HEK293 (cell line): Measurements from ENCODE around the gene ABLIM2.

Experiments used
- CTCF ChIA-PET: fragments of 350-600 bp; formaldehyde crosslinking; extraction: SDS; loops from one replicate; lab custom pipeline; 2021; ENCODE audit warnings: antibody characterized with exemption; lab: Yijun Ruan, JAX
- POLR2A ChIA-PET: fragments of 300-600 bp; formaldehyde crosslinking; extraction: SDS; loops from one replicate; lab custom pipeline; 2020; ENCODE audit warnings: antibody characterized with exemption, inconsistent platforms; lab: Yijun Ruan, JAX
- H3K27ac ChIP-seq: fragments of 200-500 bp; sonication (Bioruptor generic); 2 replicates; pipeline ENCODE4 v1.5.1; 2014; ENCODE audit warnings: low read depth, low read length, control low read depth, inconsistent platforms; ENCODE audit errors: extremely low read depth
- H3K36me3 ChIP-seq, 2 experiments: fragments of 200-500 bp in 1 of 2; sonication (Bioruptor generic) in 1 of 2; 1 replicate in 1 of 2; 2 replicates in 1 of 2; pipeline ENCODE4 v1.5.1; 2014 to 2017; ENCODE audit warnings: inconsistent platforms in 2 of 2, low read length in 2 of 2; ENCODE audit not compliant: control insufficient read depth in 2 of 2, insufficient read depth in 1 of 2
- H3K4me1 ChIP-seq: fragments of 200-500 bp; sonication (Bioruptor generic); 2 replicates; pipeline ENCODE4 v1.5.1; 2014; ENCODE audit warnings: mild to moderate bottlenecking, low read length, inconsistent platforms; ENCODE audit not compliant: control insufficient read depth, insufficient read depth
- H3K4me3 ChIP-seq: 2 replicates; pipeline ENCODE4 v1.5.1; 2011; ENCODE audit warnings: low read depth, mild to moderate bottlenecking, control low read depth, low read length, moderate library complexity
- H3K9me3 ChIP-seq: fragments of 200-500 bp; sonication (Bioruptor generic); 2 replicates; pipeline ENCODE4 v1.5.1; 2014; ENCODE audit warnings: low read depth, low read length, inconsistent platforms; ENCODE audit not compliant: control insufficient read depth, insufficient read depth
- GLI4 ChIP-seq: fragments of 450-650 bp; formaldehyde crosslinking; IDR thresholded peaks from 2 replicates; pipeline ENCODE4 v1.5.1; 2016; ENCODE audit warnings: missing biosample characterization, missing genetic modification characterization
- HOXD13 ChIP-seq: sonication (generic); formaldehyde crosslinking; IDR thresholded peaks from 2 replicates; pipeline ENCODE4 v1.8.0; 2022; ENCODE audit warnings: missing genetic modification reagents, borderline replicate concordance
- KLF8 ChIP-seq: fragments of 450-650 bp; formaldehyde crosslinking; IDR thresholded peaks from 2 replicates; pipeline ENCODE4 v1.5.1; 2016; ENCODE audit warnings: missing biosample characterization, missing genetic modification characterization
- KLF9 ChIP-seq: fragments of 450-650 bp; formaldehyde crosslinking; IDR thresholded peaks from 2 replicates; pipeline ENCODE4 v1.5.1; 2016; ENCODE audit warnings: missing biosample characterization, missing genetic modification characterization, low read depth
- MYNN ChIP-seq: fragments of 450-650 bp; formaldehyde crosslinking; IDR thresholded peaks from 2 replicates; pipeline ENCODE4 v1.5.1; 2016; ENCODE audit warnings: missing biosample characterization, missing genetic modification characterization, borderline replicate concordance
- MZF1 ChIP-seq: fragments of 450-650 bp; formaldehyde crosslinking; IDR thresholded peaks from 2 replicates; pipeline ENCODE4 v1.5.1; 2017; ENCODE audit warnings: missing biosample characterization, missing genetic modification characterization, borderline replicate concordance
- OSR2 ChIP-seq: fragments of 450-650 bp; formaldehyde crosslinking; IDR thresholded peaks from 2 replicates; pipeline ENCODE4 v1.5.1; 2016; ENCODE audit warnings: missing biosample characterization, missing genetic modification characterization
- YY1 ChIP-seq: fragments of 450-650 bp; formaldehyde crosslinking; IDR thresholded peaks from 2 replicates; pipeline ENCODE4 v1.5.1; 2018; ENCODE audit warnings: missing biosample characterization, missing genetic modification characterization
- YY2 ChIP-seq: fragments of 450-650 bp; formaldehyde crosslinking; IDR thresholded peaks from 2 replicates; pipeline ENCODE4 v1.5.1; 2016; ENCODE audit warnings: missing biosample characterization, missing genetic modification characterization
- ZBTB44 ChIP-seq: fragments of 450-650 bp; IDR thresholded peaks from 2 replicates; pipeline ENCODE4 v1.5.1; 2018; ENCODE audit warnings: missing biosample characterization, mild to moderate bottlenecking, missing genetic modification characterization
- ZBTB7A ChIP-seq: fragments of 450-650 bp; formaldehyde crosslinking; IDR thresholded peaks from 2 replicates; pipeline ENCODE4 v1.5.1; 2016; ENCODE audit warnings: low read depth, missing biosample characterization, missing genetic modification characterization
- ZEB2 ChIP-seq: fragments of 450-650 bp; formaldehyde crosslinking; IDR thresholded peaks from 2 replicates; pipeline ENCODE4 v1.5.1; 2016; ENCODE audit warnings: missing biosample characterization, missing genetic modification characterization
- ZFHX2 ChIP-seq: fragments of 450-650 bp; formaldehyde crosslinking; conservative IDR thresholded peaks from 2 replicates; pipeline ENCODE4 v1.5.1; 2016; ENCODE audit warnings: missing biosample characterization, missing genetic modification characterization
- ZNF112 ChIP-seq: fragments of 450-650 bp; formaldehyde crosslinking; IDR thresholded peaks from 2 replicates; pipeline ENCODE4 v1.5.0; 2017; ENCODE audit warnings: missing biosample characterization, missing genetic modification characterization
- ZNF140 ChIP-seq: fragments of 450-650 bp; formaldehyde crosslinking; IDR thresholded peaks from 2 replicates; pipeline ENCODE4 v1.5.1; 2016; ENCODE audit warnings: missing biosample characterization, missing genetic modification characterization
- ZNF16 ChIP-seq: fragments of 450-650 bp; formaldehyde crosslinking; IDR thresholded peaks from 2 replicates; pipeline ENCODE4 v1.5.1; 2016; ENCODE audit warnings: low read depth, missing biosample characterization, missing genetic modification characterization
- ZNF514 ChIP-seq: fragments of 450-650 bp; formaldehyde crosslinking; IDR thresholded peaks from 2 replicates; pipeline ENCODE4 v1.5.1; 2016; ENCODE audit warnings: missing biosample characterization, missing genetic modification characterization
- ZNF596 ChIP-seq: fragments of 450-650 bp; IDR thresholded peaks from 2 replicates; pipeline ENCODE4 v1.5.0; 2018; ENCODE audit warnings: missing biosample characterization, mild to moderate bottlenecking, missing genetic modification characterization, moderate library complexity
- ZNF623 ChIP-seq: fragments of 450-650 bp; formaldehyde crosslinking; IDR thresholded peaks from 2 replicates; pipeline ENCODE4 v1.5.1; 2016; ENCODE audit warnings: missing biosample characterization, missing genetic modification characterization
- ZNF660 ChIP-seq: fragments of 450-650 bp; IDR thresholded peaks from 2 replicates; pipeline ENCODE4 v1.5.1; 2018; ENCODE audit warnings: missing biosample characterization, mild to moderate bottlenecking, missing genetic modification characterization
- ZNF785 ChIP-seq: fragments of 450-650 bp; formaldehyde crosslinking; IDR thresholded peaks from 2 replicates; pipeline ENCODE4 v1.5.1; 2016; ENCODE audit warnings: missing biosample characterization, missing genetic modification characterization
- ZNF837 ChIP-seq: fragments of 450-650 bp; formaldehyde crosslinking; IDR thresholded peaks from 2 replicates; pipeline ENCODE4 v1.5.1; 2016; ENCODE audit warnings: missing biosample characterization, missing genetic modification characterization
- TF ChIP-seq, protein P1 (sequence below): fragments of 450-650 bp; formaldehyde crosslinking; IDR thresholded peaks from 2 replicates; pipeline ENCODE4 v1.5.1; 2017; ENCODE audit warnings: missing biosample characterization, missing genetic modification characterization
- TF ChIP-seq, protein P2 (sequence below): fragments of 450-650 bp; formaldehyde crosslinking; IDR thresholded peaks from 2 replicates; pipeline ENCODE4 v1.5.1; 2016; ENCODE audit warnings: missing biosample characterization, missing genetic modification characterization
- TF ChIP-seq, protein P3 (sequence below): fragments of 450-650 bp; formaldehyde crosslinking; IDR thresholded peaks from 2 replicates; pipeline ENCODE4 v1.5.1; 2017; ENCODE audit warnings: missing biosample characterization, missing genetic modification characterization
- TF ChIP-seq, protein P4 (sequence below): fragments of 450-650 bp; formaldehyde crosslinking; IDR thresholded peaks from 2 replicates; pipeline ENCODE4 v1.5.1; 2016; ENCODE audit warnings: missing biosample characterization, missing genetic modification characterization
- TF ChIP-seq, protein P5 (sequence below): fragments of 450-650 bp; formaldehyde crosslinking; IDR thresholded peaks from 2 replicates; pipeline ENCODE4 v1.5.1; 2017; ENCODE audit warnings: missing biosample characterization, missing genetic modification characterization

The ABLIM2 gene

GRCh38 chr4:8148159-8148558 is 10.5 kb downstream of the ABLIM2 start:
- TF ChIP-seq OSR2 (tag by site-specific recombination) = no peak
- TF ChIP-seq YY2 (tag by site-specific recombination) = no peak
- TF ChIP-seq KLF8 (tag by site-specific recombination) = no peak
- TF ChIP-seq MZF1 (tag by site-specific recombination) = no peak
- TF ChIP-seq, protein P1, sequence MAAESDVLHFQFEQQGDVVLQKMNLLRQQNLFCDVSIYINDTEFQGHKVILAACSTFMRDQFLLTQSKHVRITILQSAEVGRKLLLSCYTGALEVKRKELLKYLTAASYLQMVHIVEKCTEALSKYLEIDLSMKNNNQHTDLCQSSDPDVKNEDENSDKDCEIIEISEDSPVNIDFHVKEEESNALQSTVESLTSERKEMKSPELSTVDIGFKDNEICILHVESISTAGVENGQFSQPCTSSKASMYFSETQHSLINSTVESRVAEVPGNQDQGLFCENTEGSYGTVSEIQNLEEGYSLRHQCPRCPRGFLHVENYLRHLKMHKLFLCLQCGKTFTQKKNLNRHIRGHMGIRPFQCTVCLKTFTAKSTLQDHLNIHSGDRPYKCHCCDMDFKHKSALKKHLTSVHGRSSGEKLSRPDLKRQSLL = no peak
- no peak for TF ChIP-seq ZNF837 (tag by site-specific recombination)
- no peak for TF ChIP-seq ZBTB44 (tag by site-specific recombination)
- no peak for TF ChIP-seq KLF9 (tag by site-specific recombination)
- TF ChIP-seq GLI4 (tag by site-specific recombination) = no peak
- no peak for TF ChIP-seq ZNF16 (tag by site-specific recombination)
- TF ChIP-seq ZEB2 (tag by site-specific recombination) = no peak
- no peak for TF ChIP-seq MYNN (tag by site-specific recombination)
- TF ChIP-seq, protein P2, sequence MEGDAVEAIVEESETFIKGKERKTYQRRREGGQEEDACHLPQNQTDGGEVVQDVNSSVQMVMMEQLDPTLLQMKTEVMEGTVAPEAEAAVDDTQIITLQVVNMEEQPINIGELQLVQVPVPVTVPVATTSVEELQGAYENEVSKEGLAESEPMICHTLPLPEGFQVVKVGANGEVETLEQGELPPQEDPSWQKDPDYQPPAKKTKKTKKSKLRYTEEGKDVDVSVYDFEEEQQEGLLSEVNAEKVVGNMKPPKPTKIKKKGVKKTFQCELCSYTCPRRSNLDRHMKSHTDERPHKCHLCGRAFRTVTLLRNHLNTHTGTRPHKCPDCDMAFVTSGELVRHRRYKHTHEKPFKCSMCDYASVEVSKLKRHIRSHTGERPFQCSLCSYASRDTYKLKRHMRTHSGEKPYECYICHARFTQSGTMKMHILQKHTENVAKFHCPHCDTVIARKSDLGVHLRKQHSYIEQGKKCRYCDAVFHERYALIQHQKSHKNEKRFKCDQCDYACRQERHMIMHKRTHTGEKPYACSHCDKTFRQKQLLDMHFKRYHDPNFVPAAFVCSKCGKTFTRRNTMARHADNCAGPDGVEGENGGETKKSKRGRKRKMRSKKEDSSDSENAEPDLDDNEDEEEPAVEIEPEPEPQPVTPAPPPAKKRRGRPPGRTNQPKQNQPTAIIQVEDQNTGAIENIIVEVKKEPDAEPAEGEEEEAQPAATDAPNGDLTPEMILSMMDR (tag by site-specific recombination) = no peak
- no peak for TF ChIP-seq ZNF660 (tag by site-specific recombination)
- no peak for TF ChIP-seq ZNF514 (tag by site-specific recombination)
- TF ChIP-seq, protein P3, sequence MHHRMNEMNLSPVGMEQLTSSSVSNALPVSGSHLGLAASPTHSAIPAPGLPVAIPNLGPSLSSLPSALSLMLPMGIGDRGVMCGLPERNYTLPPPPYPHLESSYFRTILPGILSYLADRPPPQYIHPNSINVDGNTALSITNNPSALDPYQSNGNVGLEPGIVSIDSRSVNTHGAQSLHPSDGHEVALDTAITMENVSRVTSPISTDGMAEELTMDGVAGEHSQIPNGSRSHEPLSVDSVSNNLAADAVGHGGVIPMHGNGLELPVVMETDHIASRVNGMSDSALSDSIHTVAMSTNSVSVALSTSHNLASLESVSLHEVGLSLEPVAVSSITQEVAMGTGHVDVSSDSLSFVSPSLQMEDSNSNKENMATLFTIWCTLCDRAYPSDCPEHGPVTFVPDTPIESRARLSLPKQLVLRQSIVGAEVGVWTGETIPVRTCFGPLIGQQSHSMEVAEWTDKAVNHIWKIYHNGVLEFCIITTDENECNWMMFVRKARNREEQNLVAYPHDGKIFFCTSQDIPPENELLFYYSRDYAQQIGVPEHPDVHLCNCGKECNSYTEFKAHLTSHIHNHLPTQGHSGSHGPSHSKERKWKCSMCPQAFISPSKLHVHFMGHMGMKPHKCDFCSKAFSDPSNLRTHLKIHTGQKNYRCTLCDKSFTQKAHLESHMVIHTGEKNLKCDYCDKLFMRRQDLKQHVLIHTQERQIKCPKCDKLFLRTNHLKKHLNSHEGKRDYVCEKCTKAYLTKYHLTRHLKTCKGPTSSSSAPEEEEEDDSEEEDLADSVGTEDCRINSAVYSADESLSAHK (tag by site-specific recombination) = no peak
- TF ChIP-seq YY1 (tag by site-specific recombination) = no peak
- no peak for TF ChIP-seq ZBTB7A (tag by site-specific recombination)
- ChIA-PET POLR2A (no interaction called here), CTCF (no interaction called here)
- Histone ChIP-seq H3K4me3 (no peak overlapping the region), H3K4me1 (no peaks in the 10 kb centered on the region), H3K9me3 (no peaks in the 10 kb centered on the region), H3K27ac (no peak overlapping the region), H3K36me3 (no peaks in the 10 kb centered on the region)

DNA sequence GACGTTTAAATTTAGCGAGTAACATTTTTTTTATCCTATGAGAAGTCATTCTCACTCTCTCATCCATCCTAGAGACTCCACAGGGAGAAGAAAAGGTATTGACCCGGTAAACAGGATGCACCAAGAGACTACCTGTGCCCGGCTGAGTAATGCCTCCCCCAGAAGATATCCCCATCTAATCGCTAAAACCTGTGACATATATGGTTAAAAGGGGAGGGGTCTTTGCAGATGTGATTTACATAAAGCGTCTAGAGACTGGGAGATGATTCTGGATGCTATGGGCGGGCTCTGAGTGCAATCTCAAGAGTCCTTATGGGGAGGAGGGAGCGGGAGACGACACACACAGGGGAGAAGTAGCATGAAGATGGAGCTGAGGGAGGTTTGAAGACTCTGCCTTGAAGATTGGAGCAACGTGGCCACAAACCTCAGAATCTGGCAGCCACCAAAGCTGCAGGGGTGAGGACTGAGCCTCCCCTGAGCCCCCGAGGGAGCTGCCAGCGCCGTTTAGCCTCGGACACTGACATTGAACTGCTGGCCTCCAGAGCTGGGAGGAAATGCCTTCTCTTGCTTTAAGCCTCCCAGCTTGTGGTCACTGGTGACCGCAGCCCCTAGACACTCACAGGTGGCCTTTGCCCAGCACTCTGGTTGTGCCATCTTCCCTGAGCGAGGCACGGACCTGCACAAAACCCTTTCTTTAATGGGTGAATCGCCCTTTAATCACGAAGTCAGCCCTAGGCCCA is 11.2 kb downstream of the ABLIM2 start:
- Histone ChIP-seq H3K4me3 (no peak overlapping the region), H3K9me3 (no peaks in the 10 kb centered on the region), H3K36me3 (no peaks in the 10 kb centered on the region), H3K27ac (no peak overlapping the region), H3K4me1 (no peaks in the 10 kb centered on the region)
- ChIA-PET CTCF (no interaction called here), POLR2A (no interaction called here)
- TF ChIP-seq, protein P4, sequence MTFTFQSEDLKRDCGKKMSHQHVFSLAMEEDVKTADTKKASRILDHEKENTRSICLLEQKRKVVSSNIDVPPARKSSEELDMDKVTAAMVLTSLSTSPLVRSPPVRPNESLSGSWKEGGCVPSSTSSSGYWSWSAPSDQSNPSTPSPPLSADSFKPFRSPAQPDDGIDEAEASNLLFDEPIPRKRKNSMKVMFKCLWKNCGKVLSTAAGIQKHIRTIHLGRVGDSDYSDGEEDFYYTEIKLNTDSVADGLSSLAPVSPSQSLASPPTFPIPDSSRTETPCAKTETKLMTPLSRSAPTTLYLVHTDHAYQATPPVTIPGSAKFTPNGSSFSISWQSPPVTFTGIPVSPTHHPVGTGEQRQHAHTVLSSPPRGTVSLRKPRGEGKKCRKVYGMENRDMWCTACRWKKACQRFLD (tag by site-specific recombination) = no peak
- TF ChIP-seq HOXD13 (CRISPR knock-in tag) (no peak), ZNF596 (no peak), ZFHX2 (tag by site-specific recombination) (no peak), ZNF623 (tag by site-specific recombination) (no peak), ZNF785 (tag by site-specific recombination) (no peak), ZNF140 (tag by site-specific recombination) (no peak), ZNF112 (tag by site-specific recombination) (no peak)
- TF ChIP-seq, protein P5, sequence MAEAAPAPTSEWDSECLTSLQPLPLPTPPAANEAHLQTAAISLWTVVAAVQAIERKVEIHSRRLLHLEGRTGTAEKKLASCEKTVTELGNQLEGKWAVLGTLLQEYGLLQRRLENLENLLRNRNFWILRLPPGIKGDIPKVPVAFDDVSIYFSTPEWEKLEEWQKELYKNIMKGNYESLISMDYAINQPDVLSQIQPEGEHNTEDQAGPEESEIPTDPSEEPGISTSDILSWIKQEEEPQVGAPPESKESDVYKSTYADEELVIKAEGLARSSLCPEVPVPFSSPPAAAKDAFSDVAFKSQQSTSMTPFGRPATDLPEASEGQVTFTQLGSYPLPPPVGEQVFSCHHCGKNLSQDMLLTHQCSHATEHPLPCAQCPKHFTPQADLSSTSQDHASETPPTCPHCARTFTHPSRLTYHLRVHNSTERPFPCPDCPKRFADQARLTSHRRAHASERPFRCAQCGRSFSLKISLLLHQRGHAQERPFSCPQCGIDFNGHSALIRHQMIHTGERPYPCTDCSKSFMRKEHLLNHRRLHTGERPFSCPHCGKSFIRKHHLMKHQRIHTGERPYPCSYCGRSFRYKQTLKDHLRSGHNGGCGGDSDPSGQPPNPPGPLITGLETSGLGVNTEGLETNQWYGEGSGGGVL (tag by site-specific recombination) = no peak
